SIG-M5 (cell line): ENCODE results near the gene IPO13.

Experiments used
- DNase-seq: peaks from one replicate; lab custom pipeline; 2025; lab: John Stamatoyannopoulos, UW

Gene IPO13

DNA sequence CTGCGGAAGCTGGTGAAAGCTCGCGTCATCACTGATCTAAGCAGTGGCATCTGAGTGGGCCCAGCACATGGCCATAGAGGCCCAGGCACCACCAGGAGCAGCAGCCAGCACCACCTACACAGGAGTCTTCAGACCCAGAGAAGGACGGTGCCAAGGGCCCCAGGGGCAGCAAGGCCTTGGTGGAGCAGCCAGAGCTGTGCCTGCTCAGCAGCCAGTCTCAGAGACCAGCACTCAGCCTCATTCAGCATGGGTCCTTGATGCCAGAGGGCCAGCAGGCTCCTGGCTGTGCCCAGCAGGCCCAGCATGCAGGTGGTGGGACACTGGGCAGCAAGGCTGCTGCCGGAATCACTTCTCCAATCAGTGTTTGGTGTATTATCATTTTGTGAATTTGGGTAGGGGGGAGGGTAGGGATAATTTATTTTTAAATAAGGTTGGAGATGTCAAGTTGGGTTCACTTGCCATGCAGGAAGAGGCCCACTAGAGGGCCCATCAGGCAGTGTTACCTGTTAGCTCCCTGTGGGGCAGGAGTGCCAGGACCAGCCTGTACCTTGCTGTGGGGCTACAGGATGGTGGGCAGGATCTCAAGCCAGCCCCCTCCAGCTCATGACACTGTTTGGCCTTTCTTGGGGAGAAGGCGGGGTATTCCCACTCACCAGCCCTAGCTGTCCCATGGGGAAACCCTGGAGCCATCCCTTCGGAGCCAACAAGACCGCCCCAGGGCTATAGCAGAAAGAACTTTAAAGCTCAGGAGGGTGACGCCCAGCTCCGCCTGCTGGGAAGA lies 16.4 kb upstream of the IPO13 start:
- DNase-seq: no peak

DNA sequence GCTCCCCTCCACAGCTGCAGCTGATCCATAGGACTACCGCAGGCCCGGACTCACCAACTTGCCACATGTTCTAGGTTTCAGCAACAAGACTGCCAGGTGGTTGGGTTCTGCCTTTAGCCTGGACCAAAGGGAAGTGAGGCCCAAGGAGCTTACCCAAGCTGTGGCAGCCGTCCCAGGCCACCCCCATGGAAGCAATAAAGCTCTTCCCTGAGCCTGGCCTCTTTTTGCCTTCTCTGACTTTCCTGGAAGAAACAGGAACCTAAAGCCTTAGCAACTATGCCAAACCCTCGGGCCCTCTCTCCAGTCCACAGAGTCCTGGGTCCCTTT lies 15.8 kb upstream of the IPO13 start:
- no peak for DNase-seq

GRCh38 chr1:43931711-43932660 lies 14.8 kb upstream of the IPO13 start:
- no peak for DNase-seq

DNA sequence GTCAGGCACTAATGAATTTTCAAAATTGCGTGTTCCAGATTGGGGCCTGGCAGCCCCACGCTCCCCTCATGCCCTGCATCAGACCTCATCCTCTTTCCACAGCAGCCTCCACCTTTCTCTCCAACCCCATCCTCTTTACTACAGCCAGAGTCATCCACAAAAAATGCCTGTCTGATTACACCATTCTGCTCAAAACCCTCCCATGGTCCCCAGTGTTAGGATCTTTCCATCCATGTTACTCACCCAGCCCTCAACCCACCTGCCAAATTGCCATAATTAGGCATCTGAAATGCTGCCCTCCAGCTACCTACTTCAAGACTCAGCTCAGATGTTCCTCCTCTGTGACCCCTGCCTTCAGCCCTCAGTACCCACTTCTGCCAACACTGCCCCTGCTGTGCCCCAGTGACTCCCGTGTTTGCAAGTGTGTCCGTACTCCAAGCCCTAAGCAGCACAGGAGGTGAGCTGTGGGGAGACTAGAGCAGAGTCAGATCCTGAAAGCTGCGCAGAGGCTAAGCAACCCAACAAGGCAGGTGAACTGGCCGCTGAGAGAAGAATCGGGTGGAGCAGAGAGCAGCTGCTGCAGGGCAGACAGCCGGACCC lies 13.9 kb upstream of the IPO13 start:
- no peak for DNase-seq

GRCh38 chr1:43933386-43934100 lies 13.2 kb upstream of the IPO13 start, which contains the start of gene ARTN:
ARTN (plus strand) TSS chr1:43933801; CDS start chr1:43935657, 1,856 bp downstream.
- no peak for DNase-seq

DNA sequence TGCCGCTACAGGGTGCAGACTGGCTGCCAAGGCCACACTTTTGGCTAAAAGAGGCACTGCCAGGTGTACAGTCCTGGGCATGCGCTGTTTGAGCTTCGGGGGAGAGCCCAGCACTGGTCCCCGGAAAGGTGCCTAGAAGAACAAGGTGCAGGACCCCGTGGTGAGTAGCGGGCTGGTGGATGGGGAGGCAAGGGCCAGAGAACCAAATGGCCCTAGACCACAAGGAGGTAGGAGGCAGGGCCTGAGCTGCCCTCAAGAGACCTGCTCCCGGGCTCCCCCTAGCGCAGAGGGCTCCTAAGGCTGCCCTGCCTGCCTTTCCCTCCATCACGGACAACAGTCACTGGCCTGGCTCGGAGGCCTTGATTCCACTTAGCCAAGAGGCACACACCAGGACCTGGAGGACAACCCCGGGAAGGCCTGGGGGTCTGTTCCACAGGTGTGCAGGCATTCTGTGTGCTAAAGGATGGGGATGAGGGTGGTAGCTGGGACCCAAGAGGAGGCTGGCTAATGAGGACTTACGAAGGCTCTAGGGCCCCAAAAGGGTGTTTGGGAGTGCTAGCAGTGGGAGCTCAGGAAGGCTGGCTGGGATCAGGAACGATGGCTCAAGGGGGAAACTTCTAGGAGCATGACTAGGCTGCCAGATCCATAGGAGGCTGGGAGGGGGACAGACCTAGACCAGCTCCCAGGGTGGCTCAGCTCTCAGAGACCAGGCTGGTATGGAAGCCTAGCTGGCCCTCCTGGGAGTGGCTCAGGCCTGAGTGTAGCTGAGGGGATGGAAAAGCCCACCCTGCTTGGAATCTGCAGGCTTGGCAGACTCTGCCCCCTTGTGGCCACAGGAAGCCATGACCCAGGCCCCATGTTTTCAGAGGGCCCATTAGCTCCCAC lies 12.4 kb upstream of the IPO13 start:
- DNase-seq: no peak

DNA sequence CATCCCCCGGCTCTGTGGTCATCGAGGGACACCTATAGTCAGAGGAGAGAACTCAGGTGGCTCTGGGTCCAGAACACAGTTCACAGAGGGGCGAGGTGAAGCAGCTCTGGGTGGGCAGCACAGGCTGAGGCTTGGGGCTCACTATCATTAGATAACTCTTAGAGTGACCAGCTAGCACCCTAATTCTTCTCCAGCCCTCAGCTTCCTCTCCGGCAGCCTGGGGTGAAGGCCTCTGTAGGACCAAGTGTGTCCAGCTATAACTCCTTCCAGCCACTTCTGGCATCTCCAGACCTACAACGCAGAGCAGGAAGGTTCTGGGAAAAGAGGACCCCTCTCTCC lies 11.8 kb upstream of the IPO13 start:
- no peak for DNase-seq

DNA sequence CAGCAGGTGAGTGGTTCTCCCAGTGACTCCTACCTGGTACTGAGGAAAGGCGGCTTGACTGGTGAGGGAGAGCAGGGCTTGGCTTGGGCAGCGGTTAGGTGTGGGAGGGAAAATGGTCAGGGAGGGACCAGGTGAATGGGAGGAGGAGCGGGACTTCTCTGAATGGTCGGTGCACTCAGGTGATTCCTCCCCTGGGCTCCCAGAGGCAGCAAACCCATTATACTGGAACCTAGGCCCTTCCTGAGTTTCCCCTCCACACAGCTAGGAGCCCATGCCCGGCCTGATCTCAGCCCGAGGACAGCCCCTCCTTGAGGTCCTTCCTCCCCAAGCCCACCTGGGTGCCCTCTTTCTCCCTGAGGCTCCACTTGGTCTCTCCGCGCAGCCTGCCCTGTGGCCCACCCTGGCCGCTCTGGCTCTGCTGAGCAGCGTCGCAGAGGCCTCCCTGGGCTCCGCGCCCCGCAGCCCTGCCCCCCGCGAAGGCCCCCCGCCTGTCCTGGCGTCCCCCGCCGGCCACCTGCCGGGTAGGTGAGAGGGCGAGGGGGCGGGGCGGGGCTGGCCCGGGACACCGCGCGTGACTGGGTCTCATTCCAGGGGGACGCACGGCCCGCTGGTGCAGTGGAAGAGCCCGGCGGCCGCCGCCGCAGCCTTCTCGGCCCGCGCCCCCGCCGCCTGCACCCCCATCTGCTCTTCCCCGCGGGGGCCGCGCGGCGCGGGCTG lies 10.9 kb upstream of the IPO13 start:
- no peak for DNase-seq

DNA sequence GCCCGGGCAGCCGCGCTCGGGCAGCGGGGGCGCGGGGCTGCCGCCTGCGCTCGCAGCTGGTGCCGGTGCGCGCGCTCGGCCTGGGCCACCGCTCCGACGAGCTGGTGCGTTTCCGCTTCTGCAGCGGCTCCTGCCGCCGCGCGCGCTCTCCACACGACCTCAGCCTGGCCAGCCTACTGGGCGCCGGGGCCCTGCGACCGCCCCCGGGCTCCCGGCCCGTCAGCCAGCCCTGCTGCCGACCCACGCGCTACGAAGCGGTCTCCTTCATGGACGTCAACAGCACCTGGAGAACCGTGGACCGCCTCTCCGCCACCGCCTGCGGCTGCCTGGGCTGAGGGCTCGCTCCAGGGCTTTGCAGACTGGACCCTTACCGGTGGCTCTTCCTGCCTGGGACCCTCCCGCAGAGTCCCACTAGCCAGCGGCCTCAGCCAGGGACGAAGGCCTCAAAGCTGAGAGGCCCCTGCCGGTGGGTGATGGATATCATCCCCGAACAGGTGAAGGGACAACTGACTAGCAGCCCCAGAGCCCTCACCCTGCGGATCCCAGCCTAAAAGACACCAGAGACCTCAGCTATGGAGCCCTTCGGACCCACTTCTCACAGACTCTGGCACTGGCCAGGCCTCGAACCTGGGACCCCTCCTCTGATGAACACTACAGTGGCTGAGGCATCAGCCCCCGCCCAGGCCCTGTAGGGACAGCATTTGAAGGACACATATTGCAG lies 10.2 kb upstream of the IPO13 start:
- no peak for DNase-seq

- no peak for DNase-seq
Measured at GRCh38 chr1:43937179-43937865, 9.4 kb upstream of the IPO13 start.

DNA sequence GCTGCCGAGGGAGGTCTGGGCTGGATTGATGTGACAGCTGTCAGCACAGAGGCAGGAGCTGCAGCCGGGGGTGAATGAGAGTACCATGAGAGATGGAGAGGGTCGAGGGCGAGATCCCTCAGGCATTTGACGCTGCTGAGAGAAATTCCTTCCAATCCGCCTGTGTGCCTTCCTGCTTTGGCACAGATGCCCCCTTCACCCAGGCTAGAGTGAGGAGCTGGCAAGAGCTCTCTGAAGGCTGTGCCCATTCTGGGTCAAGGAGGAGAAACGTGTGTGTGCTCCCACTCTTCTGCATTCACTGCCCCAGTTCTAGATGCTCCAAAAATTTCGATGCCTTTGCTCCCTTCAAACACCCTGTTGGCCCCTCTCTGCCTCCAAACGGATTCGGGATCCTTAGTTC lies 8.4 kb upstream of the IPO13 start:
- no peak for DNase-seq

DNA sequence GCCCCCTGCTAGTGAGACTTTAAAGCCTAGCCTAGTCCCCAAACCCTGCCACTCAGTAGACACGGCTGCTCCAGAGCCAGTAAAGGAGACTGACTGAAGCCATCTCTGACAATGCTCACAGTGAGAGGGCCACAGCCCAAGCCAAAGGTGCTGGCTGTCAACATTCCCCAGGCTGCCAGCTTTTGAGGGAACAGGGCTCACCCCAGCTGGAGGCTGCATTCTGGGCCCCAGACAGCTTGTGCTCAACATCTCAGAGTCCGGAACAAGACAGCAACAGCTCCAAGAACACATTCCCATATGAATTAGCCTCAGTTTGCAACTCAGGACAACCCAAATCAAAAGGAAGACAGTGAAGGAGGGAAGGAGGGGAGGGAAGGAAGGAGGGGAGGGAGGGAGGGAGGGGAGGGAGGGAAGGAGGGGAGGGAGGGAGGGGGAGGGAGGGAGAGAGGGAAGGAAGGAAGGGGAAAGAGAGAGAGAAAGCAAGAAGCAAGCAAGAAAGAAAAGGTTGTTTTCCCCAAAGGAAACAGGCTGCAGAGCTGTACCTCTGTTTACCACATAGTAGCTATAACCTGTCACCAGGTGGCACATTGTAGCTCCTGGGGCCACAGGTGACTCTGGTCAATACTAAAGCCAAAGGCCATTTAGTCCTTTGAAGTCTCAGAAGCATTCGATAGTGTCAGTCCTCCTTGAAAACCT lies 7.7 kb upstream of the IPO13 start:
- no peak for DNase-seq

DNA sequence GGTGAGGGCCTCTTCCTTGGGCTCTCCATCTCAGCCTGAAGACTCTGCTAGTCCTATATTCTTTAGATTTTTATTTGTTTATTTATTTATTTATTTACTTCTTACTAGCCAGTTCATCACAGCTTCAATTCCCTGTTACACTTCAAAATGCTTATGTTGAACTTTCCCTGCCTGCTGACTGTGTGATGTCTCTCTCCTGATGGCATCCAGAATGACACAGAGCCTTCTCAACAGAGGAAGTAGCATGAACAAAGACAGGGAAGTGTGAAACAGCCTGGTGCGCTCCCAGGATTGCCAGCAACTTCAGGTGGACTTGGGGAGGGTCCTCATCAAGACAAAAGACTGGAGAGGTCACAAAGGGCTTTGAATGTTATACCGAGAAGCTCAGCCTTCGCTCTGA lies 4.3 kb upstream of the IPO13 start:
- no peak for DNase-seq

DNA sequence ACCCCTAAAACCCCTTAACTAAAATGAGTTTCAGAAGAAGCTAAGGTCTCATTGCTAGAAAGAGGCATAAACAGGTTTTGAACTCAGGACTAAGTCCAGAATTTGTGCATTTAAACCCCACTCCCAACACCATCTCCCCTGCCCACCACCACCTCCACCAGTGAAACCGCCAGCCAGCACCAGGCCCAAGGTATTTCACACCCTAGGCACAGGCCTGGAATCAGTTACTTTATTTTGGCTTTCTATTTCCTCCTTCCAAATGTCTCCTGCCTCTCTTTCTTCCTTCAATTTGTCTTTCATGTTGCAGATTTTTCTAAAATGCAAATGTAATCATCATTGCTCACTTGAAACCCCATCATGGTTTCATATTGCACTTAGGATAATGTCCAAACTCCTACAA lies 1.9 kb upstream of the IPO13 start:
- no peak for DNase-seq

DNA sequence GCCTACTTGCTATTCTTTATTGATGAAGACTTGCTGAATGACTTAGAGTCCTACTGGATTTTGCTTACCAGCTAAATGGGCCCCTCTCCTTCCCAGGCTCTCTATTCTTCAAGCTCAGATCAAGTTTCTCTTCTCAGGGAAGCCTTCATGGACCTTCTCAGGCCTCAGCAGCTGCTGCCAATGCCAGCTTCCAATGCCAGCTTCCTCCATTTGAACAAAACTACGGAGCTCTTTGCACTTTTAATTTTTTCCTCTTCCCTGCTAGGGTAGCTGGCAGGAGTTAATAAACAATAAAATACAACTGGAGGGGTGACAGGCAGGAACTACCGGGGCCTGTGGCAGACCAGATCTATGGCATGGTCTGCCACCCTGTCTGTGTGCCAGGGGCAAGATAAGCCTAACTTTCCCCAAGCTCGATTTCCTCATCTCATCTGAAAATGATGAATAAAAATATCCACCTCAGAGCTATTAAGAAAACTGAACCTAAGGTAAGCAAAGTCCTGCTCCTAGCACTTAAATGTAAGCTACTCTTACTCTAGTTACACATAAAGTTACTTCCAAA lies 995 bp upstream of the IPO13 start:
- DNase-seq: no peak

GRCh38 chr1:43947061-43947873 lies 517 bp downstream of the IPO13 start:
- DNase-seq: no peak

DNA sequence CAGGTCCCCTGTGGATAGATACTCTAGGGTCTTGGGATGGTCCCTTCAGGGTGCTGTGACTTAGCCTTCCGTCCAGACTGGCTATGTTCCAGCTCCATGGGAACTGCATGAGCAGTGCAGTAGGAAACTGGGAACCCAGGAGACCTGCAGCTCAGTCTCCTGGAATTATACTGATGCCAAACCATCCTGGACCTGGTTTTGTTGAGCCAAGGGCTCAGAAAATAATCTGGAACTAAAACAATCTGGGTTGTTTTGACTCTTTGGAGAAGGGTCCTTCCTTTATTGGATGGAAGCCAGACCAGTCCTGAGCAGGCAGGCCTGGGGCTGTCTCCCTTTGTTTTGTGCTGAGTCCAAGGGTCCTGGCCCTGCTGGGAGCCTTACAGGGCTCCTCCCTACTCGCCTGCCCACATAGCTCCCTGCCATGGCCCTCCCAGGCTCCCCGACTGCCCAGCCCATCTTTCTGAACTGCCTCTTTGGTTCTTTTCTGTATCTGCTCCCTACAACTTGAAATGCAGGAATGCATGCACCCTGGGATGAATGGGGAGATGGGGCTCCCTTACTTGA lies 1.2 kb downstream of the IPO13 start:
- no peak for DNase-seq
